Colon (tissue), 2 donors: ENCODE data around the gene LRIF1.
"Not testable (repeated sequence)": the region's sequence is repeated elsewhere in the genome, so short reads cannot be mapped to it uniquely, and the experiment has no call there.

ENCODE experiments used
- FAIRE-seq: peaks from 2 replicates; lab custom pipeline; 2012; peaks lifted over from hg19 to GRCh38; lab: Jason Lieb, UNC
- donor health status: control.
- donor health status: control.

The LRIF1 gene

GRCh38 chr1:110963691-110964454 is at the start of gene LRIF1:
Gene LRIF1 (minus strand): TSS chr1:110963922. CDS start chr1:110963688, 234 bp downstream.
- no peak for FAIRE-seq

- FAIRE-seq, result no peak
Measured at GRCh38 chr1:111008031-111008430, 44.3 kb upstream of the LRIF1 start.

- no peak for FAIRE-seq
Measured at GRCh38 chr1:111006556-111006955, 42.8 kb upstream of the LRIF1 start.

GRCh38 chr1:110999607-111000006 is 35.9 kb upstream of the LRIF1 start:
- not testable (repeated sequence) for FAIRE-seq

GRCh38 chr1:110992329-110992728 is 28.6 kb upstream of the LRIF1 start:
- not testable (repeated sequence) for FAIRE-seq

- not testable (repeated sequence) for FAIRE-seq
Measured at GRCh38 chr1:110991295-110991694, 27.6 kb upstream of the LRIF1 start.

GRCh38 chr1:110990541-110990940 is 26.8 kb upstream of the LRIF1 start:
- FAIRE-seq, result no peak

- no peak for FAIRE-seq
Measured at GRCh38 chr1:110986407-110986891, 22.7 kb upstream of the LRIF1 start.

- no peak for FAIRE-seq
Measured at GRCh38 chr1:110982320-110982719, 18.6 kb upstream of the LRIF1 start.

GRCh38 chr1:110979154-110979553 is 15.4 kb upstream of the LRIF1 start:
- no peak for FAIRE-seq

GRCh38 chr1:110976089-110976488 is 12.4 kb upstream of the LRIF1 start:
- FAIRE-seq, result no peak

GRCh38 chr1:110975265-110975664 is 11.5 kb upstream of the LRIF1 start:
- FAIRE-seq, result no peak

GRCh38 chr1:110967256-110967655 is 3.5 kb upstream of the LRIF1 start:
- no peak for FAIRE-seq

GRCh38 chr1:110964455-110964903 is 757 bp upstream of the LRIF1 start:
- no peak for FAIRE-seq

- FAIRE-seq, result no peak
Measured at GRCh38 chr1:110962892-110963690, 631 bp downstream of the LRIF1 start.

- no peak for FAIRE-seq
Measured at GRCh38 chr1:110961902-110962301, 1.8 kb downstream of the LRIF1 start.

GRCh38 chr1:110960777-110961420 is 2.8 kb downstream of the LRIF1 start:
- no peak for FAIRE-seq

- FAIRE-seq, result no peak
Measured at GRCh38 chr1:110957798-110958197, 5.9 kb downstream of the LRIF1 start.

GRCh38 chr1:110956586-110956985 is 7.1 kb downstream of the LRIF1 start:
- no peak for FAIRE-seq

GRCh38 chr1:110953031-110953430 is 10.7 kb downstream of the LRIF1 start:
- no peak for FAIRE-seq

- FAIRE-seq, result no peak
Measured at GRCh38 chr1:110952031-110952430, 11.7 kb downstream of the LRIF1 start.

GRCh38 chr1:110951161-110951560 is 12.6 kb downstream of the LRIF1 start:
- FAIRE-seq, result no peak
